Natural killer cell (primary cell): ENCODE results near the gene KRTAP5-2. TPM values are rescaled to one million over a fixed set of nuclear protein-coding genes. Genes with fewer than 3 reads are reported as not detected.

Experiments
- ATAC-seq, 3 donors: fragments of 150-1000 bp in 2 of 3; fragments of 200-7000 bp in 1 of 3; cut with Tn5 transposase; 1 replicate in 1 of 3; 2 replicates in 2 of 3; pipeline ENCODE4 v1.10.0; 2021; ENCODE audit warnings: mild to moderate bottlenecking in 2 of 3, moderate library complexity in 2 of 3
- DNase-seq, 2 donors: peaks; one replicate each; pipeline versions ENCODE4 v3.0.0 to v3.0.0-alpha.2; 2013 to 2021; ENCODE audit warnings: mixed read lengths in 1 of 2
- H3K27ac ChIP-seq: one replicate; pipeline ENCODE4 v1.5.1; 2013; ENCODE audit warnings: mild to moderate bottlenecking, low read length
- H3K27me3 ChIP-seq: one replicate; pipeline ENCODE4 v1.6.1; 2013; ENCODE audit warnings: low read length; ENCODE audit not compliant: control insufficient read depth, insufficient read depth
- H3K36me3 ChIP-seq: one replicate; pipeline ENCODE4 v1.6.1; 2013; ENCODE audit warnings: low read length; ENCODE audit not compliant: control insufficient read depth, insufficient read depth
- H3K4me1 ChIP-seq: one replicate; pipeline ENCODE4 v1.6.1; 2013; ENCODE audit warnings: low read length; ENCODE audit not compliant: control insufficient read depth, insufficient read depth
- H3K4me3 ChIP-seq: one replicate; pipeline ENCODE4 v1.5.1; 2013; ENCODE audit warnings: low read length
- H3K9me3 ChIP-seq: one replicate; pipeline ENCODE4 v1.6.1; 2013; ENCODE audit warnings: low read length; ENCODE audit not compliant: control insufficient read depth, insufficient read depth
- H3K27ac Mint-ChIP-seq, 2 donors: one replicate each; pipeline ENCODE4 v1.8.0; 2022; ENCODE audit warnings: mild to moderate bottlenecking in 2 of 2, mixed read lengths in 2 of 2, moderate library complexity in 1 of 2
- H3K27me3 Mint-ChIP-seq, 2 donors: one replicate each; pipeline ENCODE4 v1.8.0; 2022; ENCODE audit warnings: low read depth in 2 of 2, mixed read lengths in 2 of 2
- H3K36me3 Mint-ChIP-seq: one replicate; pipeline ENCODE4 v1.8.0; 2022; ENCODE audit warnings: mixed read lengths
- H3K4me1 Mint-ChIP-seq, 2 donors: one replicate each; pipeline ENCODE4 v1.8.0; 2022; ENCODE audit warnings: mixed read lengths in 2 of 2
- H3K4me3 Mint-ChIP-seq: one replicate; pipeline ENCODE4 v1.8.0; 2022; ENCODE audit warnings: mild to moderate bottlenecking, moderate library complexity, mixed read lengths
- H3K9me3 Mint-ChIP-seq, 2 donors: one replicate each; pipeline ENCODE4 v1.8.0; 2022; ENCODE audit warnings: mixed read lengths in 2 of 2
- WGBS: methylation state at CpG from one replicate; pipeline ENCODE4 v1.1.7; 2013; ENCODE audit warnings: missing lambda C conversion rate; ENCODE audit not compliant: insufficient coverage; 5-methylcytosine and 5-hydroxymethylcytosine counted together
- intact Hi-C: fragments of 100-400 bp; cut with micrococcal nuclease; formaldehyde crosslinking; loops from one replicate; pipeline ENCODE4 v1.14.2; 2022
- total RNA-seq, 4 donors: library from RNA; stranded (reverse); fragments of 120-200 nt in 1 of 4; gene quantifications; one replicate each; pipeline versions ENCODE4 v1.2.3 to v1.2.4, GENCODE V29; 2013 to 2022
- TF ChIP-seq, protein P1 (sequence below): fragments of 200-600 bp; IDR thresholded peaks from one replicate; pipeline ENCODE4 v1.8.0; 2022; ENCODE audit warnings: antibody characterized with exemption

Gene KRTAP5-2
- total RNA-seq, 3 donors from 2014 or later (not counting 1 experiment from before 2014, with no cell fraction given): not detected

DNA sequence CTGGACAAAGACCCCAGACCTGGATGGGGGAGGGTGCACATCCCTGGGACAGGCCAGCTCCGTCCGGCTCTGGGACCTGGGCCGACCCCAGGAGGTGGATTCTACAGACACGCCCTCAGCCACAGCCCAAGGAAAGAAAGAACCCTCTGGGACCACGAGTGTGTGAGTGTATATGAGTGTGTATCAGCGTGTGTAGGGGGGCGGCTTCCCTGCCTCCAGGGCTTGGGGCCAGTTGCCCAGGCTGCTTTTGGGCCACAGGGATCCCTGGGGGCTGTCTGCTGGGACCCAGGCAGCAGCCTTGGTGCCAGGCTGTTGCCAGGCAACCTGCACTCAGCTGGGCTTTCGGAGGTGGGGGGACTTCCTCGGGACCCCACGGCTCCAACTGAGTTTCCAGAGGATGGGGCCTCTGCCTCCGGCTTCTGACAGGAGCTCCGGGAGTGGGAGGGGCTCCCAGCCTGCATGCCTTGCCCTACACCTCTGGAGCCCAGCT, 34.9 kb downstream of the KRTAP5-2 start:
- no peaks in the 10 kb centered on the region for H3K36me3 Mint-ChIP-seq
- H3K27ac ChIP-seq: no peak overlapping the region
- peak overlapping the region in 1 of 2 donors; percentile 52 for H3K27ac Mint-ChIP-seq
- H3K9me3 Mint-ChIP-seq: no peaks in the 10 kb centered on the region
- peaks cover 0 to 13% of the 10 kb centered on the region in 2 donors for H3K4me1 Mint-ChIP-seq
- DNase-seq: peak in 1 of 2 donors; percentile 9
- TF ChIP-seq, protein P1, sequence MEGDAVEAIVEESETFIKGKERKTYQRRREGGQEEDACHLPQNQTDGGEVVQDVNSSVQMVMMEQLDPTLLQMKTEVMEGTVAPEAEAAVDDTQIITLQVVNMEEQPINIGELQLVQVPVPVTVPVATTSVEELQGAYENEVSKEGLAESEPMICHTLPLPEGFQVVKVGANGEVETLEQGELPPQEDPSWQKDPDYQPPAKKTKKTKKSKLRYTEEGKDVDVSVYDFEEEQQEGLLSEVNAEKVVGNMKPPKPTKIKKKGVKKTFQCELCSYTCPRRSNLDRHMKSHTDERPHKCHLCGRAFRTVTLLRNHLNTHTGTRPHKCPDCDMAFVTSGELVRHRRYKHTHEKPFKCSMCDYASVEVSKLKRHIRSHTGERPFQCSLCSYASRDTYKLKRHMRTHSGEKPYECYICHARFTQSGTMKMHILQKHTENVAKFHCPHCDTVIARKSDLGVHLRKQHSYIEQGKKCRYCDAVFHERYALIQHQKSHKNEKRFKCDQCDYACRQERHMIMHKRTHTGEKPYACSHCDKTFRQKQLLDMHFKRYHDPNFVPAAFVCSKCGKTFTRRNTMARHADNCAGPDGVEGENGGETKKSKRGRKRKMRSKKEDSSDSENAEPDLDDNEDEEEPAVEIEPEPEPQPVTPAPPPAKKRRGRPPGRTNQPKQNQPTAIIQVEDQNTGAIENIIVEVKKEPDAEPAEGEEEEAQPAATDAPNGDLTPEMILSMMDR: no peak
- 80% methylated on average over 12 of the region's 12 CpGs for WGBS
- H3K27me3 ChIP-seq: no peaks in the 10 kb centered on the region
- H3K27me3 Mint-ChIP-seq: peaks cover 0 to 3% of the 10 kb centered on the region in 2 donors
- no peak overlapping the region for H3K4me3 ChIP-seq
- H3K4me1 ChIP-seq: peaks cover 17% of the 10 kb centered on the region
- no peaks in the 10 kb centered on the region for H3K36me3 ChIP-seq
- no peak overlapping the region for H3K4me3 Mint-ChIP-seq
- intact Hi-C loops: no loop called here
- no peaks in the 10 kb centered on the region for H3K9me3 ChIP-seq
- no peak for ATAC-seq

DNA sequence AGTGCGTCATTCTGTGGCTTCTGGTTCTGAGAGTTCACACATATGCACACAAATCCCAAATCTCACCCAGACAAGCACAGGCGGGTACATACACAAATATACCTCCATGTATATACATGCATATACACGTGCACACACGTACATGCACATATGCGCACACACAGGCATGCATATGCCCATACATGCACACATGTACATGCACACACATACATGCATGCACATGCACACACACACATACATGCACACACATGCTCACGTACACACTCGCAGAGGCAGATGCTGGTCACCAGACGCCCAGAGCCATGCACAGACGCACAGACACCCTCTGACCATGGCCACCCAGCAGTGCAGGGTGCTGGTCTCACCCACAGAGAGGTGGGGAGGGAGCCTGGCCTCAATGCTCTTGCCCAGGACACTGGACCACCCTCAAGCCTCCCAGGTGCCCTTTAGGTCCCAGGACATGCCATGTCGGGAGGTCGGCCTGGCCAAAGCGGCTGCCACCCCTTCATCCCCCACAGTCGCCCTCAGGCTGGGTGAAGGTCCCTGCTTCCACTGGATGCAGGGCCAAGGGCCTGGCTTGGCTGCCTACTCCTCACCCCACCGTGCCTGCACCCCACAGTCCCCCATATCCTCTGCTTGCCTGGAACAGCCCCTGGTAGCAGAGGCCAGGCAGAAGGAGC, 35.5 kb downstream of the KRTAP5-2 start:
- Histone ChIP-seq H3K36me3 (no peaks in the 10 kb centered on the region), H3K9me3 (no peaks in the 10 kb centered on the region), H3K27me3 (no peaks in the 10 kb centered on the region), H3K4me3 (no peak overlapping the region), H3K4me1 (peaks cover 11% of the 10 kb centered on the region), H3K27ac (no peak overlapping the region)
- no peaks in the 10 kb centered on the region for H3K9me3 Mint-ChIP-seq
- H3K4me3 Mint-ChIP-seq: no peak overlapping the region
- H3K36me3 Mint-ChIP-seq: no peaks in the 10 kb centered on the region
- 89% methylated on average over 13 of the region's 14 CpGs for WGBS
- peak overlapping the region in 1 of 2 donors; percentile 52 for H3K27ac Mint-ChIP-seq
- peak in 1 of 2 donors; percentile 28 for DNase-seq
- peak in 1 of 3 donors; percentile 3 for ATAC-seq
- peaks cover 0 to 7% of the 10 kb centered on the region in 2 donors for H3K27me3 Mint-ChIP-seq
- TF ChIP-seq, protein P1: no peak
- H3K4me1 Mint-ChIP-seq: peaks cover 0 to 8% of the 10 kb centered on the region in 2 donors
- intact Hi-C loops: no loop called here

DNA sequence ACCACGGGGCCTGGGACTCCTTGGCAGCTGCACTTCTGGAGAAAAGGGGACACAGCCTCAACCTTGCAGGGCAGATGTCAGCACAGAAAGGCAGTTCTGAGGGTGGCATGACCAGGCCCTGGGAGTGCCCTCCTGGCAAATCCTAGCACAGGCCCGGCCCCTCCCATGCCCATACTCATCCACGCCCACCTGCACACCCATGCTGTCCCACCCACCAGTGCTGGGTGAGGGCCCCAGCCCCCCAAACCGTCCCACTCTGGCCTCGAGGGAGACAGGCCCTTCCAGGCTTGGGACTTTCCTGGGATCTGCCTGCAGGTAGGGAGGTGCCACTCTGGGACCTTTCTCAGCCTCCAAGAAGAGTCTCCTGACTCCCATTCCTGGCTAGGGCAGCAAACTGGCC, 36.1 kb downstream of the KRTAP5-2 start:
- ATAC-seq (no peak), DNase-seq (peak in 1 of 2 donors; percentile 10)
- intact Hi-C loops: no loop called here
- Histone ChIP-seq H3K27me3 (no peaks in the 10 kb centered on the region), H3K36me3 (no peaks in the 10 kb centered on the region), H3K9me3 (no peaks in the 10 kb centered on the region), H3K4me3 (no peak overlapping the region), H3K27ac (no peak overlapping the region), H3K4me1 (peaks cover 5% of the 10 kb centered on the region)
- Mint-ChIP-seq H3K36me3 (no peaks in the 10 kb centered on the region), H3K4me3 (no peak overlapping the region), H3K27ac (peak overlapping the region; percentile 57 to 61), H3K4me1 (peaks cover 0 to 5% of the 10 kb centered on the region in 2 donors), H3K9me3 (no peaks in the 10 kb centered on the region), H3K27me3 (peaks cover 0 to 8% of the 10 kb centered on the region in 2 donors)
- TF ChIP-seq, protein P1: no peak
- WGBS: 79% methylated on average over 5 of the region's 5 CpGs
